HepG2 (cell line): ENCODE measurements around the gene CD7. TPM values are rescaled to one million over a fixed set of nuclear protein-coding genes. Genes with fewer than 3 reads are reported as not detected.

ENCODE experiments used
- DPF2 ChIP-seq: sonication (generic); formaldehyde crosslinking; IDR thresholded peaks from 2 replicates; pipeline ENCODE4 v1.4.0; 2020; ENCODE audit warnings: mild to moderate bottlenecking, low read depth, missing genetic modification reagents, borderline replicate concordance
- HMGXB3 ChIP-seq: sonication (generic); formaldehyde crosslinking; IDR thresholded peaks from 2 replicates; pipeline ENCODE4 v1.4.0; 2020; ENCODE audit warnings: missing genetic modification reagents, borderline replicate concordance
- HOXA3 ChIP-seq: sonication (generic); formaldehyde crosslinking; IDR thresholded peaks from 2 replicates; pipeline ENCODE4 v1.5.0; 2020; ENCODE audit warnings: missing genetic modification reagents
- JUN ChIP-seq: sonication (generic); formaldehyde crosslinking; IDR thresholded peaks from 2 replicates; pipeline ENCODE4 v1.4.0; 2020; ENCODE audit warnings: mild to moderate bottlenecking, missing genetic modification reagents
- KAT8 ChIP-seq: IDR thresholded peaks from 2 replicates; pipeline ENCODE4 v1.6.1; 2016; ENCODE audit warnings: missing genetic modification reagents, missing compliant biosample characterization
- THAP7 ChIP-seq: sonication (generic); formaldehyde crosslinking; IDR thresholded peaks from 2 replicates; pipeline ENCODE4 v1.8.1; 2023; ENCODE audit warnings: mild to moderate bottlenecking, missing genetic modification reagents
- ZBTB4 ChIP-seq: sonication (generic); formaldehyde crosslinking; IDR thresholded peaks from 2 replicates; pipeline ENCODE4 v1.4.0; 2020; ENCODE audit warnings: missing genetic modification reagents, mild to moderate bottlenecking, borderline replicate concordance
- ZC3H13 ChIP-seq: sonication (generic); formaldehyde crosslinking; IDR thresholded peaks from 2 replicates; pipeline ENCODE4 v1.8.1; 2023; ENCODE audit warnings: mild to moderate bottlenecking, missing genetic modification reagents, moderate library complexity
- ZNF138 ChIP-seq: sonication (generic); formaldehyde crosslinking; IDR thresholded peaks from 2 replicates; pipeline ENCODE4 v1.5.0; 2020; ENCODE audit warnings: mild to moderate bottlenecking, low read depth, missing genetic modification reagents
- ZNF558 ChIP-seq: sonication (generic); formaldehyde crosslinking; IDR thresholded peaks from 2 replicates; pipeline ENCODE4 v1.9.0; 2022; ENCODE audit warnings: mild to moderate bottlenecking, missing genetic modification reagents, borderline replicate concordance
- ZNF589 ChIP-seq: sonication (generic); formaldehyde crosslinking; conservative IDR thresholded peaks from 2 replicates; pipeline ENCODE4 v1.8.0; 2022; ENCODE audit warnings: mild to moderate bottlenecking, moderate library complexity, missing genetic modification reagents
- ZNF883 ChIP-seq: sonication (generic); formaldehyde crosslinking; IDR thresholded peaks from 2 replicates; pipeline ENCODE4 v1.5.1; 2020; ENCODE audit warnings: mild to moderate bottlenecking, missing genetic modification reagents; ENCODE audit errors: not compliant biosample characterization
- polyA plus RNA-seq, 8 experiments: library from polyadenylated mRNA; depleted of rRNA in 3 of 8; stranded (reverse) in 7 of 8; unstranded in 1 of 8; fragments of >200 nt; fragmentation: Illumina TruSeq in 4 of 8; extraction: Trizol in 4 of 8; gene quantifications; 2 replicates each; pipeline versions ENCODE4 v1.2.1 to v1.2.3, GENCODE V29; 2011 to 2016; ENCODE audit warnings: low read depth in 4 of 8, missing spikeins in 1 of 8, mixed read lengths in 1 of 8; ENCODE audit not compliant: insufficient read depth in 1 of 8
- total RNA-seq, 5 experiments: library from RNA; depleted of rRNA; stranded (reverse); fragments of >200 nt; fragmentation: Illumina TruSeq; extraction: Trizol; gene quantifications; 2 replicates each; pipeline ENCODE4 v1.2.3, GENCODE V29; 2016; ENCODE audit warnings: low read depth in 1 of 5
- TF ChIP-seq, protein P1 (sequence below): sonication (generic); formaldehyde crosslinking; IDR thresholded peaks from 2 replicates; pipeline ENCODE4 v1.8.1; 2023; ENCODE audit warnings: mild to moderate bottlenecking, inconsistent platforms, moderate library complexity, missing genetic modification reagents, borderline replicate concordance
- TF ChIP-seq, protein P2 (sequence below): sonication (generic); formaldehyde crosslinking; IDR thresholded peaks from 2 replicates; pipeline ENCODE4 v1.5.0; 2020; ENCODE audit warnings: missing genetic modification reagents

CD7 gene
- total and polyA plus RNA-seq, 2 of the 13 experiments (the other 11 are each of a cell fraction or from before 2014, with no cell fraction given), result 67.6 to 76.4 TPM

DNA sequence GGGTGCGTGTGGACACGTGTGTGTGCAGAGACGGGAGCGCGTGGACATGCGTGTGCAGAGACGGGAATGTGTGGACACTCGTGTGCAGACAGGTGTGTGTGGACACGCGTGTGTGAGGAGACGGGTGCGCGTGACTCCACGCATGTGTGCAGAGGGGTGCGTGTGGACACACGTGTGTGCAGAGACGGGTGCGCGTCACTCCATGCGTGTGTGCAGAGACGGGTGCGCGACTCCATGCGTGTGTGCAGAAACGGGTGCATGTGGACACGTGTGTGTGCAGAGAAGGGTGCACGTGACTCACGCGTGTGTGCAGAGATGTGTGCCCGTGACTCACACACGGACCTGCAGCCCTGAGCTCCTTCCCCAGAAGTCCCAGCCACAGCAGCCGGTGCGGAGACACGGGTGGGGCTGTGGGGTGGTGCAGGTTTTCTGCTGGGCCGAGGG, 2.2 kb upstream of the CD7 start (continued):
- TF ChIP-seq HOXA3 (CRISPR knock-in tag) (no peak), ZC3H13 (CRISPR knock-in tag) (peak; percentile 65; the same call in 1 of the 2 replicates), ZBTB4 (CRISPR knock-in tag) (no peak), HMGXB3 (CRISPR knock-in tag) (no peak), ZNF138 (CRISPR knock-in tag) (0 out of 2 replicates have a peak, but pooled peaks have one; percentile 47), ZNF883 (CRISPR knock-in tag) (peak; percentile 8), JUN (CRISPR knock-in tag) (0 out of 2 replicates have a peak, but pooled peaks have one; percentile 11), KAT8 (CRISPR knock-in tag) (no peak), ZNF589 (CRISPR knock-in tag) (0 out of 2 replicates have a peak, but pooled peaks have one; percentile 41), DPF2 (CRISPR knock-in tag) (0 out of 2 replicates have a peak, but pooled peaks have one; percentile 27), THAP7 (CRISPR knock-in tag) (no peak), ZNF558 (CRISPR knock-in tag) (0 out of 2 replicates have a peak, but pooled peaks have one; percentile 34)
- TF ChIP-seq, protein P1, sequence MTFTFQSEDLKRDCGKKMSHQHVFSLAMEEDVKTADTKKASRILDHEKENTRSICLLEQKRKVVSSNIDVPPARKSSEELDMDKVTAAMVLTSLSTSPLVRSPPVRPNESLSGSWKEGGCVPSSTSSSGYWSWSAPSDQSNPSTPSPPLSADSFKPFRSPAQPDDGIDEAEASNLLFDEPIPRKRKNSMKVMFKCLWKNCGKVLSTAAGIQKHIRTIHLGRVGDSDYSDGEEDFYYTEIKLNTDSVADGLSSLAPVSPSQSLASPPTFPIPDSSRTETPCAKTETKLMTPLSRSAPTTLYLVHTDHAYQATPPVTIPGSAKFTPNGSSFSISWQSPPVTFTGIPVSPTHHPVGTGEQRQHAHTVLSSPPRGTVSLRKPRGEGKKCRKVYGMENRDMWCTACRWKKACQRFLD (CRISPR knock-in tag), result no peak
- TF ChIP-seq, protein P2, sequence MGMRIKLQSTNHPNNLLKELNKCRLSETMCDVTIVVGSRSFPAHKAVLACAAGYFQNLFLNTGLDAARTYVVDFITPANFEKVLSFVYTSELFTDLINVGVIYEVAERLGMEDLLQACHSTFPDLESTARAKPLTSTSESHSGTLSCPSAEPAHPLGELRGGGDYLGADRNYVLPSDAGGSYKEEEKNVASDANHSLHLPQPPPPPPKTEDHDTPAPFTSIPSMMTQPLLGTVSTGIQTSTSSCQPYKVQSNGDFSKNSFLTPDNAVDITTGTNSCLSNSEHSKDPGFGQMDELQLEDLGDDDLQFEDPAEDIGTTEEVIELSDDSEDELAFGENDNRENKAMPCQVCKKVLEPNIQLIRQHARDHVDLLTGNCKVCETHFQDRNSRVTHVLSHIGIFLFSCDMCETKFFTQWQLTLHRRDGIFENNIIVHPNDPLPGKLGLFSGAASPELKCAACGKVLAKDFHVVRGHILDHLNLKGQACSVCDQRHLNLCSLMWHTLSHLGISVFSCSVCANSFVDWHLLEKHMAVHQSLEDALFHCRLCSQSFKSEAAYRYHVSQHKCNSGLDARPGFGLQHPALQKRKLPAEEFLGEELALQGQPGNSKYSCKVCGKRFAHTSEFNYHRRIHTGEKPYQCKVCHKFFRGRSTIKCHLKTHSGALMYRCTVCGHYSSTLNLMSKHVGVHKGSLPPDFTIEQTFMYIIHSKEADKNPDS (CRISPR knock-in tag), result peak; percentile 82; the same call in 1 of the 2 replicates
